ENCODE measurements around the gene SIRT5.
A peak's percentile ranks its signal among the peaks of the same experiment; 100 is the strongest.

The SIRT5 gene

GRCh38 chr6:13538084-13538483, 36.3 kb upstream of the SIRT5 start:
- TF ChIP-seq, protein P1, sequence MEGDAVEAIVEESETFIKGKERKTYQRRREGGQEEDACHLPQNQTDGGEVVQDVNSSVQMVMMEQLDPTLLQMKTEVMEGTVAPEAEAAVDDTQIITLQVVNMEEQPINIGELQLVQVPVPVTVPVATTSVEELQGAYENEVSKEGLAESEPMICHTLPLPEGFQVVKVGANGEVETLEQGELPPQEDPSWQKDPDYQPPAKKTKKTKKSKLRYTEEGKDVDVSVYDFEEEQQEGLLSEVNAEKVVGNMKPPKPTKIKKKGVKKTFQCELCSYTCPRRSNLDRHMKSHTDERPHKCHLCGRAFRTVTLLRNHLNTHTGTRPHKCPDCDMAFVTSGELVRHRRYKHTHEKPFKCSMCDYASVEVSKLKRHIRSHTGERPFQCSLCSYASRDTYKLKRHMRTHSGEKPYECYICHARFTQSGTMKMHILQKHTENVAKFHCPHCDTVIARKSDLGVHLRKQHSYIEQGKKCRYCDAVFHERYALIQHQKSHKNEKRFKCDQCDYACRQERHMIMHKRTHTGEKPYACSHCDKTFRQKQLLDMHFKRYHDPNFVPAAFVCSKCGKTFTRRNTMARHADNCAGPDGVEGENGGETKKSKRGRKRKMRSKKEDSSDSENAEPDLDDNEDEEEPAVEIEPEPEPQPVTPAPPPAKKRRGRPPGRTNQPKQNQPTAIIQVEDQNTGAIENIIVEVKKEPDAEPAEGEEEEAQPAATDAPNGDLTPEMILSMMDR (IDR thresholded peaks at IDR 0.05; ENCODE audit: low read depth, low read length): peak; percentile 36
- DNase-seq (ENCODE audit: low read depth, low spot score): peak; percentile 60
- no peak overlapping the region for H3K4me3 ChIP-seq (ENCODE audit: low read depth, low read length)
- in situ Hi-C loops (cut with HindIII; ENCODE audit: low sequenced_read_pairs): no loop called here

- TF ChIP-seq, protein P1 (IDR thresholded peaks at IDR 0.05; ENCODE audit: low read depth, low read length): no peak
- no peak overlapping the region for H3K4me3 ChIP-seq (ENCODE audit: low read depth, low read length)
- in situ Hi-C loops (cut with HindIII; ENCODE audit: low sequenced_read_pairs): no loop called here
- no peak for DNase-seq (ENCODE audit: low read depth, low spot score)
Observed at GRCh38 chr6:13538600-13538999, 35.8 kb upstream of the SIRT5 start.

- H3K4me3 ChIP-seq (ENCODE audit: low read depth, low read length): no peak overlapping the region
- TF ChIP-seq, protein P1 (IDR thresholded peaks at IDR 0.05; ENCODE audit: low read depth, low read length): no peak
- in situ Hi-C loops (cut with HindIII; ENCODE audit: low sequenced_read_pairs): no loop called here
- no peak for DNase-seq (ENCODE audit: low read depth, low spot score)
Observed at GRCh38 chr6:13539572-13539971, 34.8 kb upstream of the SIRT5 start.

DNA sequence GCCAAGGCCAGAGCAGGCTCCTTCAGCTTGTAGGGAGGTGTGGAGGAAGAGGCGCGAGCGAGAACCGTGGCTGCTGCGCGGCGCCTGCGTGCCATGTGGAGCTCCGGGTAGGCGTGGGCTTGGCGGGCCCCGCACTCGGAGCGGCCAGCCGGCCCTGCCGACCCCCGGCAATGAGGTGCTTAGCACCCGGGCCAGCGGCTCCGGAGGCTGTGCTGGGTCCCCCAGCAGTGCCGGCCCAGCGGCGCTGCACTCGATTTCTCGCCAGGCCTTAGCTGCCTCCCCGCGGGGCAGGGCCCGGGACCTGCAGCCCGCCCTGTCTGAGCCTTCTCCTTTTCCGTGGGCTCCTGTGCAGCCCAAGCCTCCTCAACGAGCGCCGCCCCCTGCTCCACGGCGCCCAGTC, 32.9 kb upstream of the SIRT5 start:
- in situ Hi-C loops (cut with HindIII; ENCODE audit: low sequenced_read_pairs): no loop called here
- DNase-seq (ENCODE audit: low read depth, low spot score): no peak
- TF ChIP-seq, protein P1 (IDR thresholded peaks at IDR 0.05; ENCODE audit: low read depth, low read length): no peak
- no peak overlapping the region for H3K4me3 ChIP-seq (ENCODE audit: low read depth, low read length)

GRCh38 chr6:13544454-13545186, 29.8 kb upstream of the SIRT5 start:
- no peak for DNase-seq (ENCODE audit: low read depth, low spot score)
- no peak overlapping the region for H3K4me3 ChIP-seq (ENCODE audit: low read depth, low read length)
- in situ Hi-C loops (cut with HindIII; ENCODE audit: low sequenced_read_pairs): no loop called here
- TF ChIP-seq, protein P1 (IDR thresholded peaks at IDR 0.05; ENCODE audit: low read depth, low read length): no peak

DNA sequence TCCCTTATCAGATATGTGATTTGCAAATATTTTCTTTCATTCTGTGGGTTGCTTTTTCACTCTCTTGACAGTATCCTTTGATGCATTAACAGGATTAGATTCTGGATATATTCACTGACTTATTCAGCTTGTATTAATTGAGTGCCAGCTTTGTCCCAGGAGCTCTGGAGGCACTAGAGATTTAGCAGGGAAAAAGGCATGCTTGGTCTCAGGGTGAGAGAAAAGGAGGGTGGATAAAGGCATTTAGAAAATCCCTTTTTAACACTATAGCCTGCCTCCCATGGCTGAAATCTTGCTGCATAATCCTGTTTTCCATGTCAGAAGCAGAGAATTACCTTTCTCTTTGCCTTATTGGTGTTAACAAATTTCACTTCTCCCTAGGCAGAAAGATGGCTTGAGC, 28.5 kb upstream of the SIRT5 start:
- TF ChIP-seq, protein P1 (IDR thresholded peaks at IDR 0.05; ENCODE audit: low read depth, low read length): no peak
- in situ Hi-C loops (cut with HindIII; ENCODE audit: low sequenced_read_pairs): no loop called here
- DNase-seq (ENCODE audit: low read depth, low spot score): no peak
- H3K4me3 ChIP-seq (ENCODE audit: low read depth, low read length): no peak overlapping the region

Data from astrocyte of the spinal cord (primary cell).